ENCODE data around the gene KCNJ16.

The KCNJ16 gene

GRCh38 chr17:70107904-70108565 lies 33.0 kb downstream of the KCNJ16 start:
- no peak overlapping the region for H4K8ac ChIP-seq (ENCODE audit: low read depth, low read length)
- H4K91ac ChIP-seq (ENCODE audit: low read depth, low read length, poor library complexity): no peak overlapping the region
- DNase-seq (ENCODE audit: low spot score): no peak
- H3K18ac ChIP-seq (ENCODE audit: low read length): no peak overlapping the region
- no peak overlapping the region for H3K4me3 ChIP-seq (ENCODE audit: low read length in 2 of 2)
- H3K4me2 ChIP-seq (ENCODE audit: insufficient read depth, low read length, poor library complexity, severe bottlenecking): no peak overlapping the region
- H3K9me3 ChIP-seq (replicated peaks in 1 of 2; ENCODE audit: control insufficient read depth in 2 of 2, insufficient read depth in 1 of 2, low read depth in 1 of 2, low read length in 2 of 2): no peaks in the 10 kb centered on the region
- H3K9ac ChIP-seq (ENCODE audit: low read depth, low read length, poor library complexity): no peak overlapping the region
- no peak overlapping the region for H2AK5ac ChIP-seq (ENCODE audit: low read depth, low read length)
- no peaks in the 10 kb centered on the region for H3K36me3 ChIP-seq (replicated peaks in 1 of 2; ENCODE audit: control insufficient read depth in 2 of 2, insufficient read depth in 2 of 2, low read length in 2 of 2)
- no CpG with 5 or more reads among the region's 6 CpGs for WGBS, 2 donors (ENCODE audit: extremely low coverage in 2 of 2, insufficient read length in 2 of 2, insufficient replicate concordance in 1 of 2)
- no peaks in the 10 kb centered on the region for H3K27me3 ChIP-seq (ENCODE audit: control insufficient read depth in 3 of 3, insufficient read depth in 3 of 3, low read depth in 1 of 3, low read length in 3 of 3)
- no peak overlapping the region for H3K4ac ChIP-seq (ENCODE audit: low read length)
- H2AFZ ChIP-seq (ENCODE audit: low read length): no peak overlapping the region
- no peak overlapping the region for H3K27ac ChIP-seq (replicated peaks; ENCODE audit: low read length)
- H2BK120ac ChIP-seq (ENCODE audit: low read depth, low read length): no peak overlapping the region
- no peak overlapping the region for H3K23ac ChIP-seq (ENCODE audit: low read depth, low read length, poor library complexity)
- no peaks in the 10 kb centered on the region for H3K79me1 ChIP-seq (ENCODE audit: low read depth, low read length)
- no peak overlapping the region for H2BK5ac ChIP-seq (ENCODE audit: low read length)
- H2BK12ac ChIP-seq (ENCODE audit: low read length): no peak overlapping the region
- H3K14ac ChIP-seq (ENCODE audit: low read length): no peak overlapping the region
- H2BK15ac ChIP-seq (ENCODE audit: low read length): no peak overlapping the region
- peaks cover 5 to 7% of the 10 kb centered on the region in 2 donors for H3K4me1 ChIP-seq (ENCODE audit: control insufficient read depth in 2 of 2, insufficient read depth in 1 of 2, low read depth in 1 of 2, low read length in 2 of 2)

GRCh38 chr17:70109497-70109896 lies 34.5 kb downstream of the KCNJ16 start:
- H2BK12ac ChIP-seq (ENCODE audit: low read length): no peak overlapping the region
- no peak overlapping the region for H2BK15ac ChIP-seq (ENCODE audit: low read length)
- DNase-seq (ENCODE audit: low spot score): no peak
- no peaks in the 10 kb centered on the region for H3K36me3 ChIP-seq (replicated peaks in 1 of 2; ENCODE audit: control insufficient read depth in 2 of 2, insufficient read depth in 2 of 2, low read length in 2 of 2)
- no peak overlapping the region for H3K27ac ChIP-seq (replicated peaks; ENCODE audit: low read length)
- no peak overlapping the region for H2AK5ac ChIP-seq (ENCODE audit: low read depth, low read length)
- no peak overlapping the region for H3K4me2 ChIP-seq (ENCODE audit: insufficient read depth, low read length, poor library complexity, severe bottlenecking)
- H3K23ac ChIP-seq (ENCODE audit: low read depth, low read length, poor library complexity): no peak overlapping the region
- H4K8ac ChIP-seq (ENCODE audit: low read depth, low read length): no peak overlapping the region
- H3K79me1 ChIP-seq (ENCODE audit: low read depth, low read length): no peaks in the 10 kb centered on the region
- no peak overlapping the region for H4K91ac ChIP-seq (ENCODE audit: low read depth, low read length, poor library complexity)
- H3K27me3 ChIP-seq (ENCODE audit: control insufficient read depth in 3 of 3, insufficient read depth in 3 of 3, low read depth in 1 of 3, low read length in 3 of 3): no peaks in the 10 kb centered on the region
- H3K4ac ChIP-seq (ENCODE audit: low read length): no peak overlapping the region
- H2BK5ac ChIP-seq (ENCODE audit: low read length): no peak overlapping the region
- H3K9me3 ChIP-seq (replicated peaks in 1 of 2; ENCODE audit: control insufficient read depth in 2 of 2, insufficient read depth in 1 of 2, low read depth in 1 of 2, low read length in 2 of 2): no peaks in the 10 kb centered on the region
- no peak overlapping the region for H3K9ac ChIP-seq (ENCODE audit: low read depth, low read length, poor library complexity)
- no peak overlapping the region for H3K14ac ChIP-seq (ENCODE audit: low read length)
- WGBS, 2 donors (ENCODE audit: extremely low coverage in 2 of 2, insufficient read length in 2 of 2, insufficient replicate concordance in 1 of 2): no CpG with 5 or more reads among the region's 3 CpGs
- H3K4me3 ChIP-seq (ENCODE audit: low read length in 2 of 2): no peak overlapping the region
- H2BK120ac ChIP-seq (ENCODE audit: low read depth, low read length): no peak overlapping the region
- peak overlapping the region; percentile 20 for H2AFZ ChIP-seq (ENCODE audit: low read length)
- peaks cover 3 to 5% of the 10 kb centered on the region in 2 donors for H3K4me1 ChIP-seq (ENCODE audit: control insufficient read depth in 2 of 2, insufficient read depth in 1 of 2, low read depth in 1 of 2, low read length in 2 of 2)
- no peak overlapping the region for H3K18ac ChIP-seq (ENCODE audit: low read length)

- no peaks in the 10 kb centered on the region for H3K27me3 ChIP-seq (ENCODE audit: control insufficient read depth in 3 of 3, insufficient read depth in 3 of 3, low read depth in 1 of 3, low read length in 3 of 3)
- H3K23ac ChIP-seq (ENCODE audit: low read depth, low read length, poor library complexity): no peak overlapping the region
- peaks cover 3 to 5% of the 10 kb centered on the region in 2 donors for H3K4me1 ChIP-seq (ENCODE audit: control insufficient read depth in 2 of 2, insufficient read depth in 1 of 2, low read depth in 1 of 2, low read length in 2 of 2)
- no peak overlapping the region for H3K14ac ChIP-seq (ENCODE audit: low read length)
- H3K79me1 ChIP-seq (ENCODE audit: low read depth, low read length): no peaks in the 10 kb centered on the region
- H2BK15ac ChIP-seq (ENCODE audit: low read length): no peak overlapping the region
- H2BK120ac ChIP-seq (ENCODE audit: low read depth, low read length): no peak overlapping the region
- H2BK12ac ChIP-seq (ENCODE audit: low read length): no peak overlapping the region
- H3K18ac ChIP-seq (ENCODE audit: low read length): no peak overlapping the region
- H3K27ac ChIP-seq (replicated peaks; ENCODE audit: low read length): no peak overlapping the region
- no peak overlapping the region for H2BK5ac ChIP-seq (ENCODE audit: low read length)
- H3K4ac ChIP-seq (ENCODE audit: low read length): no peak overlapping the region
- DNase-seq (ENCODE audit: low spot score): no peak
- H4K91ac ChIP-seq (ENCODE audit: low read depth, low read length, poor library complexity): no peak overlapping the region
- no peak overlapping the region for H3K4me2 ChIP-seq (ENCODE audit: insufficient read depth, low read length, poor library complexity, severe bottlenecking)
- H4K8ac ChIP-seq (ENCODE audit: low read depth, low read length): no peak overlapping the region
- H2AK5ac ChIP-seq (ENCODE audit: low read depth, low read length): no peak overlapping the region
- H3K9ac ChIP-seq (ENCODE audit: low read depth, low read length, poor library complexity): no peak overlapping the region
- no peaks in the 10 kb centered on the region for H3K9me3 ChIP-seq (replicated peaks in 1 of 2; ENCODE audit: control insufficient read depth in 2 of 2, insufficient read depth in 1 of 2, low read depth in 1 of 2, low read length in 2 of 2)
- H2AFZ ChIP-seq (ENCODE audit: low read length): peak overlapping the region; percentile 35
- no CpG with 5 or more reads among the region's 7 CpGs for WGBS, 2 donors (ENCODE audit: extremely low coverage in 2 of 2, insufficient read length in 2 of 2, insufficient replicate concordance in 1 of 2)
- no peak overlapping the region for H3K4me3 ChIP-seq (ENCODE audit: low read length in 2 of 2)
- no peaks in the 10 kb centered on the region for H3K36me3 ChIP-seq (replicated peaks in 1 of 2; ENCODE audit: control insufficient read depth in 2 of 2, insufficient read depth in 2 of 2, low read length in 2 of 2)
Measured at GRCh38 chr17:70110443-70110880, 35.4 kb downstream of the KCNJ16 start.

- peaks cover 3 to 5% of the 10 kb centered on the region in 2 donors for H3K4me1 ChIP-seq (ENCODE audit: control insufficient read depth in 2 of 2, insufficient read depth in 1 of 2, low read depth in 1 of 2, low read length in 2 of 2)
- no peak overlapping the region for H2BK5ac ChIP-seq (ENCODE audit: low read length)
- H4K91ac ChIP-seq (ENCODE audit: low read depth, low read length, poor library complexity): no peak overlapping the region
- H3K9ac ChIP-seq (ENCODE audit: low read depth, low read length, poor library complexity): no peak overlapping the region
- no peak overlapping the region for H3K4me3 ChIP-seq (ENCODE audit: low read length in 2 of 2)
- H3K27me3 ChIP-seq (ENCODE audit: control insufficient read depth in 3 of 3, insufficient read depth in 3 of 3, low read depth in 1 of 3, low read length in 3 of 3): no peaks in the 10 kb centered on the region
- no peaks in the 10 kb centered on the region for H3K79me1 ChIP-seq (ENCODE audit: low read depth, low read length)
- no peak overlapping the region for H3K14ac ChIP-seq (ENCODE audit: low read length)
- no CpG with 5 or more reads among the region's 4 CpGs for WGBS, 2 donors (ENCODE audit: extremely low coverage in 2 of 2, insufficient read length in 2 of 2, insufficient replicate concordance in 1 of 2)
- no peak for DNase-seq (ENCODE audit: low spot score)
- H2BK120ac ChIP-seq (ENCODE audit: low read depth, low read length): no peak overlapping the region
- H3K18ac ChIP-seq (ENCODE audit: low read length): no peak overlapping the region
- no peak overlapping the region for H4K8ac ChIP-seq (ENCODE audit: low read depth, low read length)
- no peak overlapping the region for H2BK15ac ChIP-seq (ENCODE audit: low read length)
- H3K4ac ChIP-seq (ENCODE audit: low read length): no peak overlapping the region
- H3K36me3 ChIP-seq (replicated peaks in 1 of 2; ENCODE audit: control insufficient read depth in 2 of 2, insufficient read depth in 2 of 2, low read length in 2 of 2): no peaks in the 10 kb centered on the region
- H3K23ac ChIP-seq (ENCODE audit: low read depth, low read length, poor library complexity): no peak overlapping the region
- H2AFZ ChIP-seq (ENCODE audit: low read length): no peak overlapping the region
- no peak overlapping the region for H2BK12ac ChIP-seq (ENCODE audit: low read length)
- no peak overlapping the region for H3K27ac ChIP-seq (replicated peaks; ENCODE audit: low read length)
- H3K9me3 ChIP-seq (replicated peaks in 1 of 2; ENCODE audit: control insufficient read depth in 2 of 2, insufficient read depth in 1 of 2, low read depth in 1 of 2, low read length in 2 of 2): no peaks in the 10 kb centered on the region
- no peak overlapping the region for H2AK5ac ChIP-seq (ENCODE audit: low read depth, low read length)
- H3K4me2 ChIP-seq (ENCODE audit: insufficient read depth, low read length, poor library complexity, severe bottlenecking): no peak overlapping the region
Measured at GRCh38 chr17:70111201-70111600, 36.2 kb downstream of the KCNJ16 start.
